GM21737 (cell line): ENCODE data around the gene DNAAF8.

Experiments
- ATAC-seq: cut with Tn5 transposase; IDR thresholded peaks from one replicate; pipeline ENCODE4 v1.9.1; 2021; ENCODE audit warnings: mild to moderate bottlenecking, moderate library complexity; ENCODE audit not compliant: unreplicated experiment

Gene DNAAF8

GRCh38 chr16:4750896-4751295 lies 16.6 kb downstream of the DNAAF8 start:
- no peak for ATAC-seq

- no peak for ATAC-seq
These were observed 18.2 kb downstream of the DNAAF8 start for GRCh38 chr16:4752351-4753100.

GRCh38 chr16:4753227-4753626 lies 18.9 kb downstream of the DNAAF8 start:
- ATAC-seq: no peak

- ATAC-seq: no peak
These were observed 20.5 kb downstream of the DNAAF8 start for GRCh38 chr16:4754865-4755264.

GRCh38 chr16:4755687-4756086 lies 21.4 kb downstream of the DNAAF8 start:
- no peak for ATAC-seq

- ATAC-seq: no peak
These were observed 26.0 kb downstream of the DNAAF8 start for GRCh38 chr16:4760221-4760910.

GRCh38 chr16:4762205-4762604 lies 27.9 kb downstream of the DNAAF8 start:
- no peak for ATAC-seq

- ATAC-seq: no peak
These were observed 29.5 kb downstream of the DNAAF8 start for GRCh38 chr16:4763791-4764190.

- no peak for ATAC-seq
These were observed 31.5 kb downstream of the DNAAF8 start for GRCh38 chr16:4765511-4766474.

- peak; percentile 93 for ATAC-seq
These were observed 32.7 kb downstream of the DNAAF8 start, which contains the start of gene ZNF500 for GRCh38 chr16:4766875-4767628. Gene ZNF500, minus strand, starts transcription at chr16:4767162. Its CDS starts 1,184 bp downstream, at chr16:4765978.

GRCh38 chr16:4767872-4768548 lies 33.7 kb downstream of the DNAAF8 start:
- ATAC-seq: no peak

- peak; percentile 61 for ATAC-seq
These were observed 34.4 kb downstream of the DNAAF8 start for GRCh38 chr16:4768549-4769305.

- no peak for ATAC-seq
These were observed 34.9 kb downstream of the DNAAF8 start for GRCh38 chr16:4769306-4769638.

GRCh38 chr16:4771646-4772045 lies 37.3 kb downstream of the DNAAF8 start:
- ATAC-seq: no peak

GRCh38 chr16:4772351-4772750 lies 38.0 kb downstream of the DNAAF8 start:
- no peak for ATAC-seq

GRCh38 chr16:4775005-4775404 lies 40.7 kb downstream of the DNAAF8 start:
- ATAC-seq: no peak

- no peak for ATAC-seq
These were observed 41.9 kb downstream of the DNAAF8 start for GRCh38 chr16:4776141-4776705.

GRCh38 chr16:4777339-4778049 lies 43.2 kb downstream of the DNAAF8 start:
- ATAC-seq: no peak
